HCT116 (cell line): ENCODE measurements around the gene KHDC1L. TPM values are rescaled to one million over a fixed set of nuclear protein-coding genes. Genes with fewer than 3 reads are reported as not detected.
"Not testable (repeated sequence)": the region's sequence is repeated elsewhere in the genome, so short reads cannot be mapped to it uniquely, and the experiment has no call there.

ENCODE experiments used
- ATAC-seq: fragments of 200-7000 bp; cut with Tn5 transposase; 2 replicates; pipeline ENCODE4 v1.9.1; 2020; ENCODE audit warnings: mild to moderate bottlenecking, moderate library complexity
- BruUV-seq: library from RNA; stranded (reverse); fragments of 400-500 nt; replicated peaks from 2 replicates; lab custom pipeline; 2021; lab: Mats Ljungman, UMichigan
- CTCF ChIA-PET: fragments of 300-600 bp; sonication (Branson Sonifier 250); formaldehyde crosslinking; loops from one replicate; lab custom pipeline; 2021; ENCODE audit warnings: antibody characterized with exemption; lab: Charles Lee
- POLR2A ChIA-PET: fragments of 300-600, 350-600 bp; sonication (Branson Sonifier 250); formaldehyde crosslinking; loops from one replicate; lab custom pipeline; 2021; ENCODE audit warnings: antibody characterized with exemption; lab: Charles Lee
- RAD21 ChIA-PET, 2 experiments: fragments of 300-600 bp; sonication (Branson Sonifier 250); formaldehyde crosslinking; loops; one replicate each; lab custom pipeline; 2023; ENCODE audit warnings: low total read pairs in 2 of 2; ENCODE audit not compliant: uncharacterized antibody in 2 of 2, unreplicated experiment in 2 of 2, low non-redundant PET in 1 of 2; lab: Charles Lee
- DNase-seq: peaks from one replicate; pipeline ENCODE4 v3.0.0-alpha.2; 2010; ENCODE audit warnings: low read depth, low spot score
- H2AFZ ChIP-seq: fragments of 200-600 bp; shearing (Covaris generic), sonication (generic); 2 replicates; pipeline ENCODE4 v1.6.1; 2017; ENCODE audit warnings: low read depth, mixed run types, mixed read lengths, antibody characterized with exemption, low read length; ENCODE audit not compliant: poor library complexity, severe bottlenecking
- H3K27ac ChIP-seq: 2 replicates; pipeline ENCODE4 v1.5.1; 2012; ENCODE audit warnings: low read depth, low read length
- H3K27me3 ChIP-seq: fragments of 200-600 bp; sonication (generic); 2 replicates; pipeline ENCODE4 v1.6.1; 2016; ENCODE audit warnings: mixed run types, low read length, mixed read lengths; ENCODE audit not compliant: insufficient read depth
- H3K36me3 ChIP-seq, 2 experiments: fragments of 200-500 bp in 1 of 2; fragments of 200-600 bp in 1 of 2; sonication (Bioruptor generic) in 1 of 2; sonication (generic) in 1 of 2; 2 replicates each; pipeline versions ENCODE4 v1.5.1 to v1.6.1; 2014 to 2016; ENCODE audit warnings: low read length in 2 of 2, inconsistent platforms in 1 of 2, mixed read lengths in 1 of 2, mixed run types in 1 of 2; ENCODE audit not compliant: insufficient read depth in 2 of 2, control insufficient read depth in 1 of 2
- H3K4me1 ChIP-seq, 2 experiments: fragments of 200-600 bp in 1 of 2; sonication (generic) in 1 of 2; 2 replicates each; pipeline versions ENCODE4 v1.5.1 to v1.6.1; 2012 to 2017; ENCODE audit warnings: low read length in 2 of 2, inconsistent platforms in 1 of 2, mild to moderate bottlenecking in 1 of 2, mixed read lengths in 1 of 2, mixed run types in 1 of 2, moderate library complexity in 1 of 2; ENCODE audit not compliant: insufficient read depth in 2 of 2, control insufficient read depth in 1 of 2
- H3K4me2 ChIP-seq: fragments of 200-600 bp; sonication (generic); 2 replicates; pipeline ENCODE4 v1.6.1; 2017; ENCODE audit warnings: mixed run types, low read length, mixed read lengths
- H3K4me3 ChIP-seq, 2 experiments: fragments of 200-600 bp in 1 of 2; sonication (generic) in 1 of 2; replicated peaks in 1 of 2; 2 replicates each; pipeline ENCODE4 v1.5.1; 2011 to 2016; ENCODE audit warnings: low read length in 2 of 2, control low read depth in 1 of 2, low read depth in 1 of 2, mild to moderate bottlenecking in 1 of 2, mixed read lengths in 1 of 2, mixed run types in 1 of 2
- H3K79me2 ChIP-seq: fragments of 200-600 bp; sonication (generic); 2 replicates; pipeline ENCODE4 v1.6.1; 2017; ENCODE audit warnings: mild to moderate bottlenecking, mixed run types, low read length, moderate library complexity, mixed read lengths; ENCODE audit not compliant: insufficient read depth
- H3K9ac ChIP-seq: fragments of 200-600 bp; sonication (generic); 2 replicates; pipeline ENCODE4 v1.6.1; 2016; ENCODE audit warnings: low read length, mixed read lengths
- H3K9me2 ChIP-seq: fragments of 200-600 bp; sonication (generic), shearing (Covaris generic); 2 replicates; pipeline ENCODE4 v1.6.1; 2017; ENCODE audit warnings: mixed run types, mild to moderate bottlenecking, moderate library complexity; ENCODE audit not compliant: insufficient read depth
- H3K9me3 ChIP-seq, 2 experiments: fragments of 200-500 bp in 1 of 2; fragments of 200-600 bp in 1 of 2; sonication (Bioruptor generic) in 1 of 2; sonication (generic) in 1 of 2; 2 replicates each; pipeline ENCODE4 v1.6.1; 2014 to 2017; ENCODE audit warnings: low read length in 2 of 2, mixed read lengths in 2 of 2, inconsistent platforms in 1 of 2, low read depth in 1 of 2, mild to moderate bottlenecking in 1 of 2, mixed run types in 1 of 2, moderate library complexity in 1 of 2; ENCODE audit not compliant: control insufficient read depth in 1 of 2, insufficient read depth in 1 of 2
- H4K20me1 ChIP-seq: fragments of 200-600 bp; sonication (generic), shearing (Covaris generic); 2 replicates; pipeline ENCODE4 v1.6.1; 2017; ENCODE audit warnings: mixed run types, mild to moderate bottlenecking, moderate library complexity; ENCODE audit not compliant: insufficient read depth
- CEBPB ChIP-seq: IDR thresholded peaks from 2 replicates; pipeline ENCODE4 v1.6.1; 2012; ENCODE audit warnings: low read depth
- REST ChIP-seq: IDR thresholded peaks from 2 replicates; pipeline ENCODE4 v1.6.1; 2012; ENCODE audit warnings: low read depth
- SIN3A ChIP-seq: IDR thresholded peaks from 2 replicates; pipeline ENCODE4 v1.6.1; 2012; ENCODE audit warnings: low read depth
- intact Hi-C: fragments of 100-400 bp; cut with micrococcal nuclease; formaldehyde crosslinking; loops from 2 replicates; pipeline ENCODE4 v1.10.0; 2022
- total RNA-seq: library from RNA; stranded (reverse); gene quantifications from one replicate; pipeline ENCODE4 v1.2.1, GENCODE V29; 2021; ENCODE audit not compliant: unreplicated experiment

Gene KHDC1L
- total RNA-seq, 1 experiment from 2014 or later = 5.4 TPM

GRCh38 chr6:73234733-73235132, 9.4 kb upstream of the KHDC1L start:
- no peaks in the 10 kb centered on the region for H4K20me1 ChIP-seq
- no peaks in the 10 kb centered on the region for H3K36me3 ChIP-seq
- H3K4me2 ChIP-seq = no peak overlapping the region
- H2AFZ ChIP-seq = no peak overlapping the region
- intact Hi-C loops = no loop called here
- no peaks in the 10 kb centered on the region for H3K27me3 ChIP-seq
- no peaks in the 10 kb centered on the region for H3K4me1 ChIP-seq
- no peaks in the 10 kb centered on the region for H3K9me3 ChIP-seq
- TF ChIP-seq CEBPB (peak; percentile 57; the same call in 1 of the 2 replicates), SIN3A (no peak), REST (no peak)
- ChIA-PET CTCF (no interaction called here), RAD21 (no interaction called here), POLR2A (no interaction called here)
- H3K79me2 ChIP-seq = no peaks in the 10 kb centered on the region
- no peak overlapping the region for H3K4me3 ChIP-seq
- no peaks in the 10 kb centered on the region for H3K9me2 ChIP-seq
- no peak for ATAC-seq
- no TSS peak for BruUV-seq
- DNase-seq = no peak
- no peak overlapping the region for H3K9ac ChIP-seq
- no peak overlapping the region for H3K27ac ChIP-seq

GRCh38 chr6:73233971-73234370, 8.7 kb upstream of the KHDC1L start:
- CTCF ChIA-PET, BruUV-seq, H3K9ac ChIP-seq, H3K4me2 ChIP-seq, H3K4me3 ChIP-seq, H3K9me3 ChIP-seq, H3K79me2 ChIP-seq, H4K20me1 ChIP-seq, H3K4me1 ChIP-seq, H3K27me3 ChIP-seq, RAD21 ChIA-PET, H3K9me2 ChIP-seq, intact Hi-C loops, DNase-seq, H2AFZ ChIP-seq, H3K36me3 ChIP-seq, ATAC-seq, H3K27ac ChIP-seq, POLR2A ChIA-PET: not testable (repeated sequence)
